ENCODE measurements around the gene HMGN2. TPM values are rescaled to one million over a fixed set of nuclear protein-coding genes. Genes with fewer than 3 reads are reported as not detected.

HMGN2 gene
- total and polyA plus RNA-seq, 7 donors = 150 to 749 (median 403) TPM

- no peaks in the 10 kb centered on the region for H3K9me3 ChIP-seq
- H3K4me3 ChIP-seq = no peak overlapping the region
- peaks cover 0 to 80% (median 29%) of the 10 kb centered on the region in 4 donors for H3K36me3 ChIP-seq
- no peaks in the 10 kb centered on the region for H3K27me3 ChIP-seq
- TF ChIP-seq POLR2AphosphoS5 (IDR thresholded peaks at IDR 0.05) = no peak
- no peak for TF ChIP-seq CTCF (IDR thresholded peaks at IDR 0.05)
- no peak for TF ChIP-seq EP300 (IDR thresholded peaks at IDR 0.05)
- no peak for TF ChIP-seq POLR2A (IDR thresholded peaks at IDR 0.05)
- no peak for DNase-seq
- H3K4me1 ChIP-seq = no peaks in the 10 kb centered on the region
- WGBS, 2 donors = 94 to 96% methylated on average over 5 of the region's 5 CpGs
- intact Hi-C loops (cut with DNase I) = no loop called here
- H3K27ac ChIP-seq = no peak overlapping the region
These were observed 19.6 kb upstream of the HMGN2 start for GRCh38 chr1:26452459-26453183.

- Histone ChIP-seq H3K27ac (no peak overlapping the region), H3K9me3 (no peaks in the 10 kb centered on the region), H3K27me3 (no peaks in the 10 kb centered on the region), H3K4me1 (no peaks in the 10 kb centered on the region), H3K36me3 (peaks cover 5 to 89% (median 31%) of the 10 kb centered on the region in 4 donors), H3K4me3 (no peak overlapping the region)
- no peak for TF ChIP-seq CTCF (IDR thresholded peaks at IDR 0.05)
- no peak for TF ChIP-seq EP300 (IDR thresholded peaks at IDR 0.05)
- TF ChIP-seq POLR2AphosphoS5 (IDR thresholded peaks at IDR 0.05) = no peak
- no peak for TF ChIP-seq POLR2A (IDR thresholded peaks at IDR 0.05)
- intact Hi-C loops (cut with DNase I) = no loop called here
- no peak for DNase-seq
- WGBS, 2 donors = 95 to 98% methylated on average over 1 of the region's 1 CpG
These were observed 13.1 kb upstream of the HMGN2 start for GRCh38 chr1:26459148-26459547.

GRCh38 chr1:26459573-26460031, 12.6 kb upstream of the HMGN2 start:
- no peak for TF ChIP-seq POLR2A (IDR thresholded peaks at IDR 0.05)
- Histone ChIP-seq H3K4me3 (no peak overlapping the region), H3K36me3 (peaks cover 5 to 89% (median 32%) of the 10 kb centered on the region in 4 donors), H3K9me3 (no peaks in the 10 kb centered on the region), H3K4me1 (no peaks in the 10 kb centered on the region), H3K27me3 (no peaks in the 10 kb centered on the region), H3K27ac (no peak overlapping the region)
- WGBS, 2 donors = 82 to 87% methylated on average over 3 of the region's 3 CpGs
- intact Hi-C loops (cut with DNase I) = no loop called here
- DNase-seq = no peak

- Histone ChIP-seq H3K27me3 (no peaks in the 10 kb centered on the region), H3K36me3 (peaks cover 4 to 58% (median 25%) of the 10 kb centered on the region in 4 donors), H3K4me1 (peaks cover 0 to 24% (median 20%) of the 10 kb centered on the region in 4 donors), H3K9me3 (no peaks in the 10 kb centered on the region), H3K4me3 (no peak overlapping the region), H3K27ac (no peak overlapping the region)
- 27 to 69% methylated on average over 10 of the region's 10 CpGs for WGBS, 2 donors
- no peak for DNase-seq
- intact Hi-C loops (cut with DNase I) = no loop called here
- TF ChIP-seq EP300 (IDR thresholded peaks at IDR 0.05) = no peak
- no peak for TF ChIP-seq POLR2A (IDR thresholded peaks at IDR 0.05)
- TF ChIP-seq CTCF (IDR thresholded peaks at IDR 0.05) = no peak
- no peak for TF ChIP-seq POLR2AphosphoS5 (IDR thresholded peaks at IDR 0.05)
These were observed 3.3 kb upstream of the HMGN2 start for GRCh38 chr1:26468911-26469310.

GRCh38 chr1:26469558-26469957, 2.7 kb upstream of the HMGN2 start:
- Histone ChIP-seq H3K27ac (no peak overlapping the region), H3K36me3 (peaks cover 4 to 58% (median 23%) of the 10 kb centered on the region in 4 donors)
- WGBS, 2 donors = 89 to 93% methylated on average over 5 of the region's 5 CpGs

More at GRCh38 chr1:26469558-26469957, 2.7 kb upstream of the HMGN2 start:
- H3K4me3 ChIP-seq = no peak overlapping the region
- intact Hi-C loops (cut with DNase I) = no loop called here
- peaks cover 0 to 31% (median 26%) of the 10 kb centered on the region in 4 donors for H3K4me1 ChIP-seq
- H3K9me3 ChIP-seq = no peaks in the 10 kb centered on the region
- TF ChIP-seq EP300 (IDR thresholded peaks at IDR 0.05) (no peak), POLR2AphosphoS5 (IDR thresholded peaks at IDR 0.05) (no peak), POLR2A (IDR thresholded peaks at IDR 0.05) (no peak)
- no peak for DNase-seq
- no peaks in the 10 kb centered on the region for H3K27me3 ChIP-seq

Data from sigmoid colon (tissue), 7 donors.